ENCODE data around the gene KIF2C. TPM values are rescaled to one million over a fixed set of nuclear protein-coding genes. Genes with fewer than 3 reads are reported as not detected.

KIF2C gene
- total and polyA plus RNA-seq, 9 of the 15 experiments (the other 6 are each of a cell fraction or from before 2014, with no cell fraction given): 84.9 to 226 (median 169) TPM

- TF ChIP-seq NR1H2 (CRISPR knock-in tag; IDR thresholded peaks at IDR 0.05): 0 out of 2 replicates have a peak, but pooled peaks have one; percentile 57
- TF ChIP-seq YBX1 (IDR thresholded peaks at IDR 0.05): no peak
- no peak for TF ChIP-seq RERE (CRISPR knock-in tag; IDR thresholded peaks at IDR 0.05; ENCODE audit: borderline replicate concordance)
- TF ChIP-seq, protein P1, sequence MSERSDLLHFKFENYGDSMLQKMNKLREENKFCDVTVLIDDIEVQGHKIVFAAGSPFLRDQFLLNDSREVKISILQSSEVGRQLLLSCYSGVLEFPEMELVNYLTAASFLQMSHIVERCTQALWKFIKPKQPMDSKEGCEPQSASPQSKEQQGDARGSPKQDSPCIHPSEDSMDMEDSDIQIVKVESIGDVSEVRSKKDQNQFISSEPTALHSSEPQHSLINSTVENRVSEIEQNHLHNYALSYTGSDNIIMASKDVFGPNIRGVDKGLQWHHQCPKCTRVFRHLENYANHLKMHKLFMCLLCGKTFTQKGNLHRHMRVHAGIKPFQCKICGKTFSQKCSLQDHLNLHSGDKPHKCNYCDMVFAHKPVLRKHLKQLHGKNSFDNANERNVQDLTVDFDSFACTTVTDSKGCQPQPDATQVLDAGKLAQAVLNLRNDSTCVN (CRISPR knock-in tag; IDR thresholded peaks at IDR 0.05): 0 out of 2 replicates have a peak, but pooled peaks have one; percentile 67
- TF ChIP-seq AFF1 (IDR thresholded peaks at IDR 0.05; ENCODE audit: low read depth in 1 of 2, partially characterized antibody in 2 of 2): no peak
- TF ChIP-seq, protein P2, sequence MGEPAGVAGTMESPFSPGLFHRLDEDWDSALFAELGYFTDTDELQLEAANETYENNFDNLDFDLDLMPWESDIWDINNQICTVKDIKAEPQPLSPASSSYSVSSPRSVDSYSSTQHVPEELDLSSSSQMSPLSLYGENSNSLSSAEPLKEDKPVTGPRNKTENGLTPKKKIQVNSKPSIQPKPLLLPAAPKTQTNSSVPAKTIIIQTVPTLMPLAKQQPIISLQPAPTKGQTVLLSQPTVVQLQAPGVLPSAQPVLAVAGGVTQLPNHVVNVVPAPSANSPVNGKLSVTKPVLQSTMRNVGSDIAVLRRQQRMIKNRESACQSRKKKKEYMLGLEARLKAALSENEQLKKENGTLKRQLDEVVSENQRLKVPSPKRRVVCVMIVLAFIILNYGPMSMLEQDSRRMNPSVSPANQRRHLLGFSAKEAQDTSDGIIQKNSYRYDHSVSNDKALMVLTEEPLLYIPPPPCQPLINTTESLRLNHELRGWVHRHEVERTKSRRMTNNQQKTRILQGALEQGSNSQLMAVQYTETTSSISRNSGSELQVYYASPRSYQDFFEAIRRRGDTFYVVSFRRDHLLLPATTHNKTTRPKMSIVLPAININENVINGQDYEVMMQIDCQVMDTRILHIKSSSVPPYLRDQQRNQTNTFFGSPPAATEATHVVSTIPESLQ (CRISPR knock-in tag; IDR thresholded peaks at IDR 0.05): 0 out of 2 replicates have a peak, but pooled peaks have one; percentile 47
- peak; percentile 79 for TF ChIP-seq GATA2 (CRISPR knock-in tag; IDR thresholded peaks at IDR 0.05)
- peak; percentile 69 for TF ChIP-seq TEAD4 (IDR thresholded peaks at IDR 0.05; ENCODE audit: low read length)
- TF ChIP-seq TEAD4 (CRISPR knock-in tag; IDR thresholded peaks at IDR 0.05; ENCODE audit: borderline replicate concordance): no peak
- 0 out of 2 replicates have a peak, but pooled peaks have one; percentile 27 for TF ChIP-seq EGR1 (conservative IDR thresholded peaks at IDR 0.05)
- TF ChIP-seq TRIM24 (IDR thresholded peaks at IDR 0.05): 0 out of 4 replicates have a peak, but pooled peaks of 1 of the 2 experiments have one; percentile 15
- peak; percentile 10 to 21; a peak in 2 of 4 replicates for TF ChIP-seq KDM1A (IDR thresholded peaks at IDR 0.05)
- peak; percentile 17; the same call in 1 of the 2 replicates for TF ChIP-seq NR2C1 (IDR thresholded peaks at IDR 0.05)
- TF ChIP-seq NR2C1 (tag; IDR thresholded peaks at IDR 0.05): no peak
- TF ChIP-seq ZC3H8 (IDR thresholded peaks at IDR 0.05): no peak
Measured at GRCh38 chr1:44801491-44802305, 62.1 kb downstream of the KIF2C start (continued).

Measured in K562 (cell line).